GM21529 (cell line): Measurements from ENCODE around the gene SAPCD2.

Experiments
- ATAC-seq: cut with Tn5 transposase; IDR thresholded peaks from one replicate; pipeline ENCODE4 v1.9.1; 2021; ENCODE audit not compliant: unreplicated experiment

The SAPCD2 gene

GRCh38 chr9:137082222-137082924 lies 12.0 kb upstream of the SAPCD2 start:
- ATAC-seq: no peak

DNA sequence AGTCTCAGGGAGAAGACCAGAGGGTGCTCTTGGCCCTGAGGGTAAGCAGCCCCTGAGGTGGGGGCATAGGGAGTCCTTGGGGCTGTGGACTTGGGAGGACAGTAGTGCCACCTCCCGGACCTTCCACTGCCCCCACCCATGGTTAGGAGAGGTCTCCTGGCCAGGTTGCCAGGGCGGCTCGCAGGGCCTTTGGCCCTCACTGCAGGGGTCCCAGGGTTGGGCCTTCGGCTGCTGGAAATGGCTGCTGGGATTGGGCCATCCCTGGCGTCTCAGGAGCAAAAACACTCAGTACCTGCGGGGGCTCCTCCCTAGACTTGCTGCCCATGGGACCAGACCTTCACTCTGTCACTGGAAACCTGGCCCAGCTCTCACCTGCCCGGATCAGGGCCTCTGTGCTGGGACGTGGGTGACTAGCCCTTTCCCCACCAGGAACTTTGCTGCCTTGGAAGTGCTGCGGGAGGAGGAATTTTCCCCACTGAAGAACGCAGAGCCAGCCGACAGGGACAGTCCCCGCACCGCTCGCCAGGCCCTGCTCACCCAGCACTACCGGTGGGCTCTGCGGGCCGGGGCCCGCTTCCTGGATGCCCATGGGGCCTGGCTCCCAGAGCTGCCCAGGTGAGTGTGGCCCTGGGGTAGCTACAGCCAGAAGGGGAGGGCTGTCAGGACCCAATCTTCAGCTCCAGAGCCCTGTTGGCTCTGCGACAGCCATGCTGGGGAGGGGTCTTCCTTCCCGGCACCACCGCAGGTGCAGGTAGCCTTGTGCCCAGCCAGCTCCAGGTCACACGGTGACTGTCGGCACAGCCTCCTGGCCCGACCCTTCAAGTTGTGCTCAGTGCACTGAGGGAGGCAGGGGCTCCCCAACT lies 10.1 kb upstream of the SAPCD2 start:
- ATAC-seq: no peak

DNA sequence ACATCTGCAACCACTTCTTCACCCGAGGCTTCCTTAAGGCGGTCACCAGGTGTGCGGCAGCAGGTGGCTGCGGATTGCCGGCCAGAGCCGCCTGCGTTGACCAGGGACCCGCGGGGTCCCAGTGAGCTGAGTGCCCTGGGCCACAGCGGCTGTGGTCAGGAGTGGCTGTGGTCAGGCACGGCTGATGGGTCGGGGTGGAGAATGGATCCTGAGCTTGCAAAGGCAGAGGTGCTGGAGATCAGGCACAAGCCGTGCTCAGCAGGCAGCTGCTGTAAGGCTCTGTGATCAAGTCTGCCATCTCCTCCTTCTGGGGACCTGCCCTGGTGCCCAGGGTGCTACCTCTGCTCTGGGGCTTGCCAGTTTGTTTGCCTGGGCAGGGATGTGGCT lies 9.0 kb upstream of the SAPCD2 start:
- no peak for ATAC-seq

- no peak for ATAC-seq
Measured at GRCh38 chr9:137078701-137079400, 8.5 kb upstream of the SAPCD2 start.

DNA sequence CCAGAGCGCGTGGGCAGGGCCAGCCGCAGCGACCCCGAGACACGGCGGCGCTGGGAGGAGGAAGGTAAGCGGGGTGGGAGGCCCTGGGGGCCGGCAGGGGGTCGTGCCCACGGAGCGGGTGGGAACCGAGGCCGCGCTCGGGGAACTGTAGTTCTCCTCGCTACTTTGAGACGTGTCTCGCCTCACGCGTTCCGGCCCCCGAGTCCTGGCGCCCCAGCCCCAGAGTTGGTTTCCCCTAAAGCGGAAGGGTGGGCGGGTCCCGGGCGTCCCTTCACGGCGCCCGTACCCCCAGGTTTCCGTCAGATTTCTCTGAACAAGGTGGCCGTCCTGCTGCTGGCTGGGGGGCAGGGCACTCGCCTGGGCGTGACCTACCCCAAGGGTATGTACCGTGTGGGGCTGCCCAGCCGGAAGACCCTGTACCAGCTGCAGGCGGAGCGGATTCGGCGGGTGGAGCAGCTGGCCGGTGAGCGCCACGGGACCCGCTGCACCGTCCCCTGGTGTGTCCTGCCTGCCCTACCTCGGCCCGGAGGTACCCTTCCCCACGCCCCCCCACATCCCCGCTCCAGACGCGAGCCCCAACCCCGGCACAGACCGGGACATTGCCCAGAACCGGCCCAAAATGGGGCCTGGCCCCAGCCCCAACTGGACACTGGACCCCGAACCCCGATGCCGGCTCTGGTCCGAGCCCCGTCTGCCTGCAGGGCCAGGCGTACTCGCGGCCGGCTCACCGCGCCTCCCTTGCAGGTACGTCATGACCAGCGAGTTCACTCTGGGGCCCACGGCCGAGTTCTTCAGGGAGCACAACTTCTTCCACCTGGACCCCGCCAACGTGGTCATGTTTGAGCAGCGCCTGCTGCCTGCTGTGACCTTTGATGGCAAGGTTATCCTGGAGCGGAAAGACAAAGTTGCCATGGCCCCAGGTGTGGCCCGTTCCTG lies 7.7 kb upstream of the SAPCD2 start:
- peak; percentile 36 for ATAC-seq

DNA sequence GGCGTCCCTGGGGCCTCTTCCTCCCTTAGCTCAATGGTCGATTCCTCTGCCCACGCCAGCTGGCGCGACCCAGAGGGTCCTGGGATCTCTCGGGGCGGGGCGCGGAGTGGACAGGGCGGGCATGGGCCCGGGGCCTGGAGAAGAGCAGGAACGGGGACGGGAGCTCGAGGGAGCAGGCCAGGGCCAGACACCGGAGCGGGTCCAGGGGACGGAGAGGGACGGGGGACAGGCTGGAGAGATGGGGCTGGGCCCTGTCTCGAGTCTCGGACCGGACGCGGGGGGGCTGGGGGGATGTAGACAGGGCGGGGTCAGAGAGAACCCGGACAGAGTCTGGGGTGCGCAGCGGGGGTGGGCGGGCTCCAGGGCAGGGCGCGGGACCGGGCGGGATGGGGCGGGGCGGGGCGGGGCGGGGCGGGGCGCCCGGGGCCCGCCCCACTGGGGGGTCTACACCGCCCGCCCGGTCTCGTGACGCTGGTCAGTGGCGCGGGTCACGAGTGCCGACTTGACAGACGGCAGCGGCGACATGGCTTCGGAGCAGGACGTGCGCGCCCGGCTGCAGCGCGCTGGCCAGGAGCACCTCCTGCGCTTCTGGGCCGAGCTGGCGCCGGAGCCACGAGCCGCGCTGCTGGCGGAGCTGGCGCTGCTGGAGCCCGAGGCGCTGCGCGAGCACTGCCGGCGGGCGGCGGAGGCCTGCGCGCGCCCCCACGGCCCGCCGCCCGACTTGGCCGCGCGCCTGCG lies 6.8 kb upstream of the SAPCD2 start, which contains the start of gene UAP1L1:
Gene UAP1L1 (plus strand): TSS at position 508 of the 738 bp plus-strand sequence. CDS start 16 bp downstream, at position 524.
- peak; percentile 65 for ATAC-seq

DNA sequence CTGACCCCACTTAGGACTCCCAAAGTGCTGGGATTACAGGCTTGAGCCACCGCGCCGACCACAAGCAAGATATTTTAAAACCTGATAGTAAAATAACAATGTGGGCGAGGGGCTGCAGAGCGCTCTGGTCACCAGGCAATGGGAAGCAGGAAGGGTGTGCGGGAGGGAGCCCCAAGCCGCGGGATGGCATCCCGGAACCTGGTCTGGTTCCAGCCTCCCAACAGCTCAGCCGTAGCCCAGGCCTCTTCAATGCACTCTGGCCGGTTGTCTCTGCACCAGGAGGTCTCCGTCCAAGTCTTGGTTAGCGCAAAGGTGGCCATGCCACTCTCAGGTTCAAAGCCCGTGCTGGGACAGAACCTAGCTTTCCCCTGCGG lies 6.3 kb upstream of the SAPCD2 start:
- ATAC-seq: no peak

- no peak for ATAC-seq
Measured at GRCh38 chr9:137075275-137075775, 5.0 kb upstream of the SAPCD2 start.

DNA sequence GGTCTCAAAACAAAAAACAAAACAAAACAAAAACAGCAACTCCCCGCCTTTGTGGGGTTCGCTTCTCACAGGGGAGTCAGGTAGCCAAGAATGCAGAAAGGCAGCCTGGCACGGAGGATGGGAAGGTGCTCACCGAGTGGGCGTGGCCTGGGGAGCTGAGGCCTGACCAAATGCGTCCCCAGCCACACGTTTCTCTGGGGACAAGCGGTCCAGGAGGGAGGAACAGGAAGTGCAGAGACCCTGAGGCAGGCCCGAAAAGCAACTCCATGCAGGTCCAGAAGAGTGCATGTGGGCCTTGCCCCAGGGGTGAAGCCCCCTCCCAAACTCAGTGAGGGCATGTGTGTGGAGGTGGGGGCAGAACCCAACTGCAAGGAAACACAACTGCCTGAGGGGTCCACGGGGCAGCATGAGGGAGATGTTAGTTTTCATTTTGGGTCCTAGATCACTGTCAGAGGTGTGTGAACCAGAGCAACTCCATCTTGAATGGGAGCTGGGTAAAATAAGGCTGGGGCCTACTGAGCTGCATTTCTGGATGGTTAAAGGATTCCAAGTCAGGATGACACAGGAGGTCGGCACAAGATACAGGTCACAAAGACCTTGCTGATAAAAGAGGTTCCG lies 4.4 kb upstream of the SAPCD2 start:
- no peak for ATAC-seq

GRCh38 chr9:137073992-137074399 lies 3.6 kb upstream of the SAPCD2 start:
- ATAC-seq: no peak

DNA sequence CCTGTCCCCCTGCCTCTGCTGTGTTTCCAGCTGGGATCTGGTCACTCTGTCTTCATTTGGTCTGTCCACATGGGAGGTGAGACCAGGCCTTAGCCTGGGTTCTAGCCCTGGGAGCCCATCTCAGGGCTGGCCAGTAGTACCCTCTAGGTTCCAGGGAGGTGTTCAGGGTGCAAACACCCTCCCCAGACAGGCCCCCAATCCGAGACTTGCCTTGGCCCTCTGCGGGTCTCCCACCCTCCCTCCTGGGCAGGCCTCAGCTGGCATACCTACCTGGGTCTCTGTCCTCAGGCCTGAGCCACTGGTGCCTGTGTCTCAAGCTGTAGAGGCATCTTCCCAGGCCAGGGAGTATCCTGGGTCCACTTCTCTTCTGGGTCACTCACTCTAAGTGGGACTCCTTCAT lies 925 bp upstream of the SAPCD2 start:
- no peak for ATAC-seq

GRCh38 chr9:137070906-137071275 lies 534 bp upstream of the SAPCD2 start:
- no peak for ATAC-seq

- ATAC-seq: no peak
Measured at GRCh38 chr9:137069508-137070091, 757 bp downstream of the SAPCD2 start.

DNA sequence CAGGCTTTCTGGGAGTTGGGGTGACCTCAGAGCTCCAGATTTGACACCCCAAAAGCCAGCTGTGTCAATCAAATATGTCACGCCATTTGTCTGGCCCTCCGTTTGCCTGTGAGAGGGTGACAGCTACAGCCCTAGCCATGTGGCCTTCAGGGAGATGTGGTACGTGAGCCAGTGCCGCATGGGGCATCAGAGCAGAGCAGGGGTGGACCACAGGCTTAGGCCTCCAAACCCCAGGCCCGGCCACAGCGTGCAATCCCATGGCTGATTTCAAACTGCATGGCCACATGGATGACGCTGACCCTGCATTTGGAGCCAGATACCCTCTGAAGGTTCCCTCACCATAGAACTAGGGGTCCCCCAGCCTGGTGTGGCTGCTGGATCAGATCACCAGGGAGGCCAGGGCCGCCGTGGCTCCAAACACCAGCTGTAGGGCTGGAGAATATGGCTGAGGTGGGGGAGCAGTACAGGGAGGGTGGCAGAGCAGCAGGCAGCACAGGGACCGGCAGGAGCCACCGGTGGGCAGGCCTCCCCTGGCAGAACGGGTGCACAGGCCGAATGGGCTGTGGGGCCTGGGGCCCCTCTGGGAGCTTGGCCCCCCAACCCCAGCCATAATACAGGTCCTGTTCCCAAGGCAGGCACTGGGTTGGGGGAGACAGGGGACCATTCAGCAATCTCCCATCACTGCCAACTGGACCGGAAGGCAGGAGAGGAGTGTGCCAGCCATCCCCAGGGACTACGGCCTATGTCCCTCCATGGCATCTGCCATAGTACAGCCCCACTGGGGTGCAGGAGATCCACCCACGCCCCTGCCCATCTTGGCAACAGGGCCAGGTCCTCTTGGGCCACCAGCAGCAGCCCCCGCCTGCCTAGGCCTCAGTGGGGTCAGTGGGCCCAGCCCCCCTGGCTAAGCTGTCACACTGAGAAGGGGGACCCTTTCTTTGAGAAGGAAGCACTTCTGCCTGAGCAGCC lies 1.5 kb downstream of the SAPCD2 start:
- no peak for ATAC-seq

DNA sequence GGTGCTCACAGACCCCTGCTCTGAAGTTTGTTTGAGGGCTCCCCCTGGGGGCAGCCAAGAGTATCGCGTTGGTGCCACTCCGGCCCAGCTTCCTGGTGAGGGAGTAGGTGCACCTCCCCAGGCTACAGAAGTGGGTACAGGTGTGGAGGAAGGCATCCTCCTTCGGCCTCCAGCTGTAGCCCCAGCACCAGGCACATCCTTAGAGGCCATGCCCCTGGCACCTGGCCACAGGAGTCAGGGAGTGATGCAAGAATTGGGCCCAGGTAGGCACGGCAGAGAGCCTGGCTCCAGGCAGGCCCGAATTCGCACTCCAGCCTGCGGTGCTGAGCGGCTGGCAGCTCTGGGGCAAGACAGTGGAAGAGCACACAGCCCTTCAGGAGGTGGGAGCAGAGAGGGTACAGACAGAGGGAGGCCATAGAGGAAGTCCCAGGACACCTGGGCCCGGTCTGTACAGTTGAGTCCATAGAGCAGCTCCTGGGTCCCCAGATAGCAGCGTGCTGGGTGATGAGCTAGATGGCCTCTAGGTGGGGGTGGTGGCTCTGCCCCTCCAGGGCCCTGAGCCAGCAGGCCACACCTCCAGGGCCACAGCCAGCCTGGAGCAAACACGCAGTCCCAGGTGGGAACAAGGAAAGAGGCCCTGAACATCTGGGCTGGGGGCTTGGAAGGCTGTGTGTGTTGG lies 2.4 kb downstream of the SAPCD2 start:
- peak; percentile 32 for ATAC-seq

DNA sequence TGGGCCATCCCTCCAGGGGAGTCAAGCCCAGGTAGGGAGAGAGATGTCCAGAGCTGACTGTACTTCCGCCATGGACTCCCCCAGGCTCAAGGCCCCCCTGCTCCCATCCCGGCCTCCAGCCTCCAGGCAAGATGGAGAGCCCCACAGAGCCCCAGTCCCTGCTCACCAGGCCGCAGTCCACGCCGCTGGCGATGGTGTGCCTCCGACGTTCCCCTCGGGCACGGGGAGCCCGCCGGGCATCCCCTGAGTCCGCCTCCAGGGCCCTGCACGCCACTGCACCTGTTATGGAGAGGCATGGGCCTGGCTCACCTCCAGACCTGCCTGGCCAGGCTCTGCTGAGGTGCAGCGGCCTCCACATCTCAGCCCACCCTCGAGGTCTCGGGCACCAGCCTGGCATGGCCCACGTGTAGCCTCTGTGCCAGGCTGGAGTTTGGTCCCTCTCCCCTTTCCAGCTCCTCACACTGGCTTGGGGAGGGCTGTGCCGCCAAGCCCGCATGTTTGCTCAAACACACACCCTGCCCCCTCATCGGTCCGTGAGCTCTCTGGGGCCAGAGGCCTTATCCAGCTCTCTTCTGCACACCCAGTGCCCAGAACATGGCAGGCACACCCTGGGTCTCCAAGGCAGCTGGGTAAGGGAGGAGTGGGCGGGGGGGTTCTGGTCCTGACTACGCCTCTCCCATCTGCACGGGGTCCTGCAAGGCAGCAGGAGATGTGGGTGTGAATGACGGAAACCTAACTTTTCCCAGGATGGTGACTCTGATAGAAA lies 4.1 kb downstream of the SAPCD2 start:
- ATAC-seq: no peak
